ENCODE data around the gene TLX2.

The TLX2 gene

DNA sequence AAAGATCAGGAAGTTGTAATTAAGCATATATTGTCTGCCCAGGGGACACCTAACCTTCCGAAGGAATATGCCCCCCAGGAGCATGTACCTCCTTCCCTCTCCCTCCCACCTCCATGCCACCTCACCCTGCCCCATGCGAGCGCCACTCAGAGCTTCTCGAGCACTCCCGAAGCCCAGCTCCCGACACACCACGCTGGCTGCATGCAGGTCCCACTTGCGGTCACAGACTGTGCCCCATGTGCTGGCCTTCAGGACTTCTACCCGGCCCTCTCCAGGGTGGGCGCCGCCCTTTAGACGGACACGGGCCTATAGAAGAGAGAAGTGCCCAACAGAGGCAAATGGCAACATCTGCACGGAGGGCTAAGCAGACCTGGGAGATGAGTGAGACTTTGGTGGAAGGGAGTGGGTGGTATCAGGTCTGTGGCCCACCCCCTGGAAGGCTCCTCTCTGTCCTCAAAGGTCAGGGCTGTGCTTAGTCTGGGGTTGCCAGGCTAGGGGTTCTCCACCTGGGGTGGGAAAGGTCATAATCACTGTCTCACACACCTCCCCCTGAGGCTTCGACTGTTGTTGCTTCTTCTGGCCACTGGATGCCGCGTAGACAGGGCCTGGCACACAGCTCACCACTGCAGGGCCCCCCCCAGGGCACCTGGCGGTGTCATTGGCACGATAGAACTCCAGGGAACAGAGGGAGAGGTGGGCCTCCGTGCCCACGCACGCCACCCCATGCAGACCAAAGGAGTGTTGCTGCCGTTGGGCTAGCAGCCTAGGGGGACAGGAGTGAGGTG is 22.1 kb downstream of the TLX2 start:
- DNase-seq: no peak

DNA sequence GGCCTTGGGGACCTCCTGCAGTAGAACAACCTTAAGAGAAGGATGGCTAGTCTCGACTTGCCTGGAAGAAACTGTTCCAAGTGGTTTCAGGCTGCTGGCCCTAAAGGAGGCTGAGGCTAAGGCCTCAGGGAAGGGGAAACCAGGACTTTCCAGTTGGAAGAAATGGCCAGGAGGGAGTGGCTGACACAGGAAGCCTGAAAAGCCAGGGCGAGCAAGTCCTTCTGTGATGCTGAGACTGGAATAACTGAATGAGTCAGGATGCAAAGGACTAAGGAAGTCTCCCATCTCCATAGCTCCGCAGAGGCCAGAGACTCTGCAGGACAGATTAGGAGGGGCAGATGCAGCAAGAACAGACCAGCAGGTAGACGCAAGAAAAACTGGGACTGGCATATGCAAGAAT is 22.9 kb downstream of the TLX2 start:
- no peak for DNase-seq

DNA sequence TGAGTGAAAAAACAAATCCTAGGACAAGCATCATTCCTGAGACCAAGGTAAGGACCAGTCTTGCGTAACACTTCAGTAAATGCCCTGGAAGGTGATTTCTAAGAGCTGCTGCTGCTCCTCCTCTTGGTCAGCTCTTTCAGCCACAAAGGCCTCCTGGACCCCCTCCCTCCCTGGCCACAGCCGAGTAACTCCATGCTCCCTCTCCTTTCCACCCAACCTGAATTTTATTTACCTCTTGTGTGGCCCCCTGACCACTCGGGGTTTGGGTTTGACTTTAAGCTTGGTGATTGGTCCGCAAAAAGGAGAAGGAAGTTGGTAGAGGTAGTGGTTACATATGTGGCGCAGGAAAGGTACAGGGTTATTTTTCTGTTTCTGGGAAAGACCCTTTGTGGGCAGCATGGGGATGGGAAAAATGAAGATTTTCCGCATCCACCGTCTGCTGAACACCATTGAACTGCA is 24.7 kb downstream of the TLX2 start:
- no peak for DNase-seq

- DNase-seq: no peak
Observed at GRCh38 chr2:74540291-74540690, 26.0 kb downstream of the TLX2 start.

DNA sequence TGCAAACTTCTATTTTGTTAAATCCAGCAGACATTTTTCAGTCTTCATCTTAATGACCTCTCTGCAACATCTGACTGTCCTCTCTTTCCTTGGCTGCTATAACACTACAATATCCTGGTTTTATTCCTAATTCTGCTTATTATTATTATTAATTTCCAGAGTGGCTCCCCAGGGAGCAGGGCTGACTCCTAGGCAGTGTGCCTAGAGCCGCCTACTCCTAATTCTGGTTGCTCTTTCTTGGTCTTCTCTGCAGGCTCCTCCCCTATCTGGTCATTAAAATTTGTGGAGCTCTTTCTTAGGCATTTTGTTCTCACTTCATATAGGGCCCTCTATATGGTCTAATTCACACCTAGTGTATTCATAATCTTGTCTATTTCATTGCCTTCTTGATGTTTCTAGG is 28.7 kb downstream of the TLX2 start:
- DNase-seq: no peak

DNA sequence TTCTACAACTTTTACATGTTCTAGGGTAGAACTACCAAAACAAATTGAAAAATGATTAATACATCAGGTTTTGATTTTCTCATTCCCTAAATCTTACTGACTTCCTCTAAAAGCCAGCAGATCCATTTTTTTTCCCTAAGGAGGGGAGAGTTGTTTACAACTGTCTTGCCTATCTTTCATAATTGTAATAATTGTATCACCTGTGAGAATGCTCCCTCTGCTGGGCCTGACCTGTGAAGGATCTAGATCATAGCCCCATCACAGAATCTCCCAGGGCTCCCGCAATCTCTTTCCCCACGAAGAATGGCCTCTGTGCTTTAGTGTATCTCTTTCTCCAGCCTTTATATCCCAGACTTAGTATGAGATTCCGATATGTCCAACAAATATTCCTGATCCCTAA is 30.4 kb downstream of the TLX2 start:
- DNase-seq: no peak

- DNase-seq: no peak
Observed at GRCh38 chr2:74546004-74546403, 31.8 kb downstream of the TLX2 start.

- peak; percentile 54 for DNase-seq
Observed at GRCh38 chr2:74548285-74548899, 34.1 kb downstream of the TLX2 start.

- DNase-seq: peak; percentile 45
Observed at GRCh38 chr2:74548900-74549826, 34.9 kb downstream of the TLX2 start.

DNA sequence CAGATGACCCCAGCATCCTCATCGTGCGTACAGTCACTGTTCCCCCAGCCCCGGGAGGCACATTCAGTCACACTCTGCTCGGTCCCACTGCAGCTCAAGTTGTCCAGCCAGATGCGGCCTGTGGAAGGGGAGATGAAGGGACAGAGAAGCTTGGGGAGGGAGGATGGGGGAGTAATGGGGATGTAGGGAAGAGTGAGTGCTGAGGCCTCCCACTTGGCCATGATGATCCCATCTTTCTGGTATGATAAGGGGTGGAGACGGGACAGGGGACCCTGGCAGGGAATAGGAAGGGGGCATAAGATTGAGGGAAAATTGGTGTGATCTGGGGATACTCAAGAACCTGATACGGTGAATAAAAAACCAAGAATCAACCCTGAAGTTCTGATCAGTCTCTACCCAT is 36.0 kb downstream of the TLX2 start:
- DNase-seq: no peak

- no peak for DNase-seq
Observed at GRCh38 chr2:74551530-74551929, 37.3 kb downstream of the TLX2 start.

DNA sequence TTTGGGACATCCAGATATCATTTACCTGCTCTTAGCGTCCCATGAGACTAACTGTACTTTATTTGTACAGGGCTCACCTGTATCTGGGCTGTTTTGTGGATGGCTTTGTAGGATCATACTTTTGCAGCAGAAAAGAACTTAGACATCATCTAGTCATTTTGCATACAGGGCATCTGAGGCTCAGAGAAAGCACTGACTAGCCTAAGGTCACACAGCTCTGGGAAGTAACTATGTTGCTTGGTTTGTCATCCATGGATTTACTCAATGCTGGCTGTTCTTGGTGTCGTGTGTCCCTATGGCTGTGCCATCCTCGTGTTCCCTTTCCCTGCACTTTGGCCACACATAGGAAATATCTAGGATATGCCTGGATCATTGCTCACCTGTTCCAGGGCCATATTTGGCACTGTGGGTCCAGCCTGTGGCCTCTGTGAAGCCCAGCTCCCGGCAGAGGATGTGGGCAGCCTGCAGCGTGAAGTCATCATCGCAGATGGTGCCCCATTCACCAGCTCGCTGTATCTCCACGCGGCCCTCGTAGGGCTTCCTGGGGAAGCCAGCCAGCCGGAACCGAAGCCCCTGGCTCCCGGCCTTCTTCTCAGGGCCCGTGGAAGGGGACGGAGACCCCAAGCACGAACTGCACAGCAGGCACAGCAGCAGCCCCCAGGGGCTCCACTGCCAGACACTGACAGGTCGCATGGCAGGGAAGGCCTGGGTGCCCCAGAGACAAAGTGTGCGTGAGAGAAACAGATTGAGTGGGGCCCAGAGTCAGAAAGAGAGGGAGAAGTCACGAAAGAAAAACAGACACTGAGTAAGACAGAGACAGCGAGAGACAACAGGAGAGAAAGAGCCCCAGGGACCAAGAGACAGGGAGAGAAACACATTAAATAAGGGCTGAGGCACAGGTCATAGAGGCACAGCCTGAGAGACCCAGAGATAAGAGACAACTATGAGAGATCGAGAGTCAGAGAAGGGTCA is 38.0 kb downstream of the TLX2 start:
- DNase-seq: no peak

DNA sequence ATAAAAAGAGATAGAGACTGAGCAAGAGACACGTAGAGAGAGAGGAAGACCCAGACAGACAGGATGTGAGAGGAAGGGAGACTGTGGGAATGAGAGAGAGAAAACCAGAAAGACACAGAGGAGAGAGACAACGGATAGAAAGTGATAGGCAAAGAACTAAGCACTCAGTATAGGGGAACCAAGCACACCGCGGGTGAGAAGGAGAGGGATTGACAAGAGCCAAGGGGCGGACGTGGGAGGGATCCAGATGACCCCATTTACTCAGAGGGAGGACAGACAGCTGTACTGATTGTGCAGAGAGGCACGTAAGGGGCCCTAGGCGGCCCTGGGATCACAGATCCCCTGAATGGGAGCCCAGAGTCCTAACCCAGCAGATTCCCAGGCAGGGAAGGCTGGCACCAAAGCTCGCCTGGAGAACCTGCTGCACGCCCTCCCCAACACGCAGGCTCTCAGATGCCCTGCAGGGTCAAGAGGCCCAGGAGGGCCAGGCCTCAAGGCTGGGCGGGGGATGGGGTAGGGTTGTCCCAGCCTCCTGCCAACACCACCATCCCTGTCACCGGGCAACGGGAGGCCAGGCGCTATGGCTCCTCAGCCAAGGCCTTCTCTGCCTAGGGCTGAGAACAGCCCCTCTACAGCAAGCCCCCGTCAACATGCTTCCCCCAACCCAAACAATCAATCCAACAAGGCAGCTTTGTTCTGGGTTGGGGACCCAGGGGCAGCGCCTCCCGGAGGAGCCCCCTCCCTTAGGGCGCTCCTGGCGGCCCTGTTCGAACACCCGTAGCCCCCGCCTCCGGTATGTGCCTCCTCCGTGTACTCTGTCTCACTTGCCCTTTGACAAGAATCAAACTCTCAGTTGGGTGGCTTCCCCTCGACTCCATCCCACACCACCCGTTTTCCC is 38.9 kb downstream of the TLX2 start:
- DNase-seq: no peak

- peak; percentile 49 for DNase-seq
Observed at GRCh38 chr2:74553892-74554819, 39.9 kb downstream of the TLX2 start, which contains the start of the genes DOK1 and LOXL3. Gene DOK1 (plus strand): TSS chr2:74554720. CDS start chr2:74554755, 35 bp downstream. Gene LOXL3 (minus strand): TSS chr2:74553942. CDS start chr2:74552634, 1,308 bp downstream.

GRCh38 chr2:74554820-74555531 is 40.7 kb downstream of the TLX2 start:
- DNase-seq: no peak

GRCh38 chr2:74555610-74556103 is 41.4 kb downstream of the TLX2 start:
- DNase-seq: no peak

DNA sequence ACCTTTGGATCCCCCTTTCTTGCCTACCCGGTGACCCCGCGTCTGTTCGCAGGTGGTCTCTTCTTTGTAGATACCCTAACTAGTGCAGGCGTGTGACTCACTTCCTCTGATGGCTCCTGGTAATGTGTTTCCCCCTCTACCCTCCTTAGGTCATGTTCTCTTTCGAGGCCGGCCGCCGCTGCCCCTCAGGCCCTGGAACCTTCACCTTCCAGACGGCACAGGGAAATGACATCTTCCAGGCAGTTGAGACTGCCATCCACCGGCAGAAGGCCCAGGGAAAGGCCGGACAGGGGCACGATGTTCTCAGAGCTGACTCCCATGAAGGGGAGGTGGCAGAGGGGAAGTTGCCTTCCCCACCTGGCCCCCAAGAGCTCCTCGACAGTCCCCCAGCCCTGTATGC is 41.9 kb downstream of the TLX2 start:
- no peak for DNase-seq

- DNase-seq: no peak
Observed at GRCh38 chr2:74556831-74557370, 42.7 kb downstream of the TLX2 start.
